Tibial nerve (tissue), 4 donors: ENCODE measurements around the gene PPARGC1A. TPM values are rescaled to one million over a fixed set of nuclear protein-coding genes. Genes with fewer than 3 reads are reported as not detected.

Experiments used
- DNase-seq, 2 donors: peaks; one replicate each; pipeline ENCODE4 v3.0.0-alpha.2; 2019; ENCODE audit warnings: low spot score in 2 of 2
- H3K27ac ChIP-seq, 4 donors: fragments of 200-600 bp; sonication (generic) in 3 of 4; one replicate each; pipeline ENCODE4 v1.5.1; 2017 to 2019; ENCODE audit warnings: mild to moderate bottlenecking in 1 of 4
- H3K27me3 ChIP-seq, 2 donors: fragments of 200-600 bp; sonication (generic) in 1 of 2; one replicate each; pipeline versions ENCODE4 v1.5.1 to v1.6.0; 2017 to 2019
- H3K36me3 ChIP-seq, 3 donors: fragments of 200-600 bp; sonication (generic); one replicate each; pipeline ENCODE4 v1.5.1; 2018 to 2019
- H3K4me1 ChIP-seq, 4 donors: fragments of 200-600 bp; sonication (generic) in 3 of 4; one replicate each; pipeline ENCODE4 v1.5.1; 2017 to 2019
- H3K4me3 ChIP-seq, 4 donors: fragments of 200-600 bp; sonication (generic) in 3 of 4; one replicate each; pipeline ENCODE4 v1.5.1; 2017 to 2019; ENCODE audit warnings: mild to moderate bottlenecking in 1 of 4, moderate library complexity in 1 of 4
- H3K9me3 ChIP-seq, 4 donors: fragments of 200-600 bp; sonication (generic) in 3 of 4; one replicate each; pipeline ENCODE4 v1.5.1; 2017 to 2019
- CTCF ChIP-seq, 5 experiments: fragments of 200-600 bp in 3 of 5; fragments of 450-650 bp in 2 of 5; sonication (generic) in 3 of 5; IDR thresholded peaks; one replicate each; pipeline ENCODE4 v1.5.1; 2016 to 2019; ENCODE audit warnings: antibody characterized with exemption in 5 of 5, mild to moderate bottlenecking in 3 of 5, moderate library complexity in 2 of 5
- EP300 ChIP-seq, 2 donors: sonication (generic); formaldehyde crosslinking; IDR thresholded peaks; one replicate each; pipeline ENCODE4 v1.6.1; 2017; ENCODE audit warnings: antibody characterized with exemption in 2 of 2, mild to moderate bottlenecking in 1 of 2
- POLR2A ChIP-seq, 2 donors: fragments of 450-650 bp; IDR thresholded peaks; one replicate each; pipeline ENCODE4 v1.6.1; 2017; ENCODE audit warnings: antibody characterized with exemption in 2 of 2, mild to moderate bottlenecking in 2 of 2, moderate library complexity in 2 of 2
- WGBS, 2 donors: methylation state at CpG; one replicate each; pipeline ENCODE4 v1.1.5; 2018; 5-methylcytosine and 5-hydroxymethylcytosine counted together
- total RNA-seq, 4 donors: library from RNA; depleted of rRNA; stranded (reverse); fragments of >200 nt; gene quantifications; one replicate each; pipeline ENCODE4 v1.1.0, GENCODE V29; 2016

PPARGC1A gene
- total RNA-seq, 4 donors from 2014 or later = 4.6 to 14.7 (median 6.8) TPM

- no peaks in the 10 kb centered on the region for H3K9me3 ChIP-seq
- peak overlapping the region in 3 of 4 donors; percentile 45 to 77 (median 54) for H3K27ac ChIP-seq
- no peaks in the 10 kb centered on the region for H3K36me3 ChIP-seq
- H3K27me3 ChIP-seq = no peaks in the 10 kb centered on the region
- no peak for DNase-seq
- H3K4me3 ChIP-seq = peak overlapping the region; percentile 31 to 52 (median 47)
- peaks cover 0 to 34% (median 0%) of the 10 kb centered on the region in 4 donors for H3K4me1 ChIP-seq
- WGBS, 2 donors = 6 to 9% methylated on average over 9 of the region's 9 CpGs
- no peak for TF ChIP-seq POLR2A (IDR thresholded peaks at IDR 0.05)
- TF ChIP-seq EP300 (IDR thresholded peaks at IDR 0.05) = no peak
- no peak for TF ChIP-seq CTCF (IDR thresholded peaks at IDR 0.05)
These were observed 669 bp upstream of the PPARGC1A start for GRCh38 chr4:23890369-23891063.

- 1 to 4% methylated on average over 3 of the region's 3 CpGs for WGBS, 2 donors
- no peak for TF ChIP-seq CTCF (IDR thresholded peaks at IDR 0.05)
- TF ChIP-seq POLR2A (IDR thresholded peaks at IDR 0.05) = no peak
- TF ChIP-seq EP300 (IDR thresholded peaks at IDR 0.05) = no peak
- Histone ChIP-seq H3K27me3 (no peaks in the 10 kb centered on the region), H3K9me3 (no peaks in the 10 kb centered on the region), H3K27ac (peak overlapping the region; percentile 9 to 77 (median 50)), H3K4me1 (peaks cover 0 to 34% (median 0%) of the 10 kb centered on the region in 4 donors), H3K36me3 (no peaks in the 10 kb centered on the region), H3K4me3 (peak overlapping the region; percentile 31 to 52 (median 47))
- DNase-seq = no peak
These were observed 456 bp downstream of the PPARGC1A start for GRCh38 chr4:23889391-23889790.

- TF ChIP-seq CTCF (IDR thresholded peaks at IDR 0.05) (no peak), EP300 (IDR thresholded peaks at IDR 0.05) (peak in 1 of 2 donors; percentile 31)
- H3K27me3 ChIP-seq = no peaks in the 10 kb centered on the region
- H3K27ac ChIP-seq = peak overlapping the region in 3 of 4 donors; percentile 9 to 77 (median 45)
- peak in 1 of 2 donors; percentile 17 for DNase-seq
- no peaks in the 10 kb centered on the region for H3K36me3 ChIP-seq
- no peaks in the 10 kb centered on the region for H3K9me3 ChIP-seq
- peak overlapping the region; percentile 31 to 52 (median 47) for H3K4me3 ChIP-seq
- WGBS, 2 donors = 3 to 6% methylated on average over 25 of the region's 25 CpGs
- H3K4me1 ChIP-seq = peaks cover 0 to 34% (median 0%) of the 10 kb centered on the region in 4 donors
These were observed 1.2 kb downstream of the PPARGC1A start for GRCh38 chr4:23888421-23889319.

GRCh38 chr4:23887989-23888388 is 1.9 kb downstream of the PPARGC1A start:
- WGBS, 2 donors = 74 to 76% methylated on average over 7 of the region's 7 CpGs
- peak overlapping the region in 3 of 4 donors; percentile 43 to 52 (median 51) for H3K4me3 ChIP-seq
- no peaks in the 10 kb centered on the region for H3K27me3 ChIP-seq
- no peak for TF ChIP-seq POLR2A (IDR thresholded peaks at IDR 0.05)
- no peak for TF ChIP-seq EP300 (IDR thresholded peaks at IDR 0.05)
- no peak for TF ChIP-seq CTCF (IDR thresholded peaks at IDR 0.05)
- peaks cover 0 to 34% (median 0%) of the 10 kb centered on the region in 4 donors for H3K4me1 ChIP-seq
- no peaks in the 10 kb centered on the region for H3K36me3 ChIP-seq
- no peaks in the 10 kb centered on the region for H3K9me3 ChIP-seq
- no peak for DNase-seq
- peak overlapping the region in 3 of 4 donors; percentile 42 to 77 (median 45) for H3K27ac ChIP-seq
